ENCODE measurements around the gene AGBL3.
"Not testable (repeated sequence)": the region's sequence is repeated elsewhere in the genome, so short reads cannot be mapped to it uniquely, and the experiment has no call there.

GRCh38 chr7:135171581-135172291 lies 185.4 kb downstream of the AGBL3 start:
- TF ChIP-seq CTCF (IDR thresholded peaks at IDR 0.05; ENCODE audit: insufficient read depth, low read depth, low read length); EZH2 (IDR thresholded peaks at IDR 0.05; ENCODE audit: insufficient read depth, low read length): not testable (repeated sequence)

All from astrocyte (in vitro differentiated cells and primary cell).